ENCODE measurements around the gene TBX15.

DNA sequence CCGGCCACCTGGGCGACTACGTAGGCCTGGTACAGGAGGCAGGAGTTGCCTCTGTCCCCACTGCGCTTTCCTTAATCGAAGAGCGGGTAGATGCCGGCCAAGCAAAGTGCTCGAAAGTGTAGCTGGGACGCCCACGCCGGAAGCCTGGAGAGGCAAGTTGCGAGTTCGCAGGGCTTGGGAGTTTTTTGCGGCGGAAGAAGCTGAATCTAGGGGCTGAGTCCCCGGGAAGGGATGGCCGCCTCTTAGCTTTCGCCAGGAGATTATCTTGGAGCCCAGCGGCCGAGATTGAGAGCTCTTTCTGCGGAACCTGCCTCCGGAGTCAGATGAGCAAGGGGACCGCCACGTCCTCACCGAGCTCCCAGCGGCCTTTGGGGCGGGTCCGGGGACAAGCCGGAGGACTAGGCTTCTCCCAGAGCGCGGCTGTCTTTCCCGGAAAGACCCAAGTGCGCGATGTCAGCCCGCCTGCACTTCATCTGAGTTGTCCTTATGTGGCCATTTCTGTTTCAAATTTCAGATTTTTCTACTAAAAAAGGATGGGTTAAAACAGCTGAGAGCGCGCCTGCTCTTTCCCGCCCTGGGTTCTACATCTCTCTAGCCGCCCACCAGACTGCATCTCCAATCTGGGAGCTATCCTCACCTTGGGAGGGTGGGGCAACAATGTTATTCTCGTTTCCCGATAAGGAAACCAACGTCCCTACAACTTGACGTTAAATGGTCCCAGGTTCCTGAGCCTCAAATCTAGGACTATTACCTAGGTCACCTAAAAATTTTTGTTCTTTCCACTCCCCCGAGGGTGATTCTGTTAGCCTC lies 12.4 kb upstream of the TBX15 start:
- TF ChIP-seq, protein P1, sequence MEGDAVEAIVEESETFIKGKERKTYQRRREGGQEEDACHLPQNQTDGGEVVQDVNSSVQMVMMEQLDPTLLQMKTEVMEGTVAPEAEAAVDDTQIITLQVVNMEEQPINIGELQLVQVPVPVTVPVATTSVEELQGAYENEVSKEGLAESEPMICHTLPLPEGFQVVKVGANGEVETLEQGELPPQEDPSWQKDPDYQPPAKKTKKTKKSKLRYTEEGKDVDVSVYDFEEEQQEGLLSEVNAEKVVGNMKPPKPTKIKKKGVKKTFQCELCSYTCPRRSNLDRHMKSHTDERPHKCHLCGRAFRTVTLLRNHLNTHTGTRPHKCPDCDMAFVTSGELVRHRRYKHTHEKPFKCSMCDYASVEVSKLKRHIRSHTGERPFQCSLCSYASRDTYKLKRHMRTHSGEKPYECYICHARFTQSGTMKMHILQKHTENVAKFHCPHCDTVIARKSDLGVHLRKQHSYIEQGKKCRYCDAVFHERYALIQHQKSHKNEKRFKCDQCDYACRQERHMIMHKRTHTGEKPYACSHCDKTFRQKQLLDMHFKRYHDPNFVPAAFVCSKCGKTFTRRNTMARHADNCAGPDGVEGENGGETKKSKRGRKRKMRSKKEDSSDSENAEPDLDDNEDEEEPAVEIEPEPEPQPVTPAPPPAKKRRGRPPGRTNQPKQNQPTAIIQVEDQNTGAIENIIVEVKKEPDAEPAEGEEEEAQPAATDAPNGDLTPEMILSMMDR (IDR thresholded peaks at IDR 0.05) = no peak
- no peak for TF ChIP-seq POLR2A (IDR thresholded peaks at IDR 0.05)
